HFFc6 (cell line): ENCODE results near the gene HSPA12A. TPM values are rescaled to one million over a fixed set of nuclear protein-coding genes. Genes with fewer than 3 reads are reported as not detected.

ENCODE experiments used
- DNase-seq: peaks from one replicate; pipeline ENCODE4 v3.0.0-alpha.2; 2018
- H3K27ac Mint-ChIP-seq: 2 replicates; pipeline ENCODE4 v1.8.0; 2020; ENCODE audit warnings: mild to moderate bottlenecking, mixed read lengths
- H3K27me3 Mint-ChIP-seq: 2 replicates; pipeline ENCODE4 v1.8.0; 2021; ENCODE audit warnings: mild to moderate bottlenecking, moderate library complexity, mixed read lengths; ENCODE audit not compliant: insufficient read depth
- H3K36me3 Mint-ChIP-seq: 2 replicates; pipeline ENCODE4 v1.8.0; 2021; ENCODE audit warnings: low read depth, mixed read lengths
- H3K4me1 Mint-ChIP-seq: 2 replicates; pipeline ENCODE4 v1.8.0; 2020; ENCODE audit warnings: low read depth, mixed read lengths
- H3K4me3 Mint-ChIP-seq: 2 replicates; pipeline ENCODE4 v1.8.0; 2020; ENCODE audit warnings: mild to moderate bottlenecking, moderate library complexity, mixed read lengths
- H3K9me3 Mint-ChIP-seq: 2 replicates; pipeline ENCODE4 v1.8.0; 2020; ENCODE audit warnings: mild to moderate bottlenecking, mixed read lengths
- total RNA-seq, 6 experiments: library from RNA; stranded (reverse); fragmentation: NEBNext Ultra II Directional; extraction: Animal tissue kit (Norgen Biotek cat#: 25700); gene quantifications; 2 replicates in 1 of 6; 3 replicates in 5 of 6; pipeline ENCODE4 v1.2.3, GENCODE V29; 2021
- TF ChIP-seq, protein P1 (sequence below): fragments of 200-600 bp; sonication (generic); IDR thresholded peaks from 2 replicates; pipeline ENCODE4 v1.5.0; 2021; ENCODE audit warnings: antibody characterized with exemption, mild to moderate bottlenecking

HSPA12A gene
- total RNA-seq, 6 experiments from 2014 or later, result 16.6 to 19.4 (median 17.7) TPM

DNA sequence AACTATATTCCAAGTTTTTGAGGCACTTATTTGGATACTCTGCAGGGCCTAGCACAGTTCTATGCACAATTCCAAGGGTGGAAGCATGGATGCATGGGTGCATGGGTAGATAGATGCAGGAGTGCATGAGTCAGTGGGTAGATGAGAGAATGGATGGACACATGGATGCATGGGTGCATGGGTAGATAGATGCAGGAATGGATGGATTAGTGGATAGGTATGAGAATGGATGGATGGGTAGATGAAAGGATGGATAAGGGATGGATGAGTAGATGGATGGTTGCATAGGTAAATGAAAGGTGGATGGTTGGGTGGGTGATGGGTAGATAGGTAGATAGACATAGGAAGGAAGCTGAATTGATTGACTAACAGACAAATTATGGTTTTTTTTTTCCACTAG lies 106.0 kb downstream of the HSPA12A start:
- peaks cover 10% of the 10 kb centered on the region for H3K27me3 Mint-ChIP-seq

DNA sequence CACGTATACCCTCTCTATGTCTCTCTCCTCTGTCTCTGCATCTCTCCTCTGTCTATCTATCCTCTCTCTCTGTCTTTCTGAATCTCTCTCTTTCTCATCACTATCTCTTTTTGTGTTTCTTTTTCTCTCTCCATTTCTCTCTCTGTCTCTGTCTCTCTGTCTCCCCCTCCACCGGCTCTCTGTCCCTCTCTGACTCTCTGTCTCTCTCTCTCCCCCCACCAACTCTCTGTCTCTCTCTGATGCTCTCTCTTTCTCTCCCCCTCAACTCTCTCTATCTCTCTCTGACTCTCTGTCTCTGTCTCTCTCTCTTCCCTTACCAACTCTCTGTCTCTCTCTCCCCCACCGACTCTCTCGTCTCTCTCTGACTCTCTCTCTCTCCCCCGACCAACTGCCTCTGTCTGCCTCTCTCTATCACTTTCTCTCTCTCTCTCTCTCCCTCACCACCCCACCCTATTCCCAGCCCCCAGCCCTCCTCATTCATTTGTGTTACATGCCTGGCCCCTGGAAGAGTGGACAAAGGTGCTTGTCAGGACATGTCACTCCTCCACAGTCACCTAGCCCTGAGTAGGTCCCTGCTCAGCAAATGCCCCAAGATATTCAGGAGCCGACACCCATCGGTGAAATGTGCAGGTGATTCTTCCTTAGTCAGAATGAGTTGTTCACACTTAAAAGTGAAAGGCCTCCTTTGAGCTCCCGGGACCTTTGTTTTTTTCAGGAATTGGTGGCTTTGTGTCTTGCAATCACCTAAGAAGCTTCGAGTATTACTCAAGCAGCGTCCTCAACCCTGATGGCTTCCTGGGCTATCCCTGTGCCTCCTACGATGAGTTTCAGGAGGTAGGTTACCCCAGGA lies 108.0 kb downstream of the HSPA12A start:
- H3K4me1 Mint-ChIP-seq, result no peaks in the 10 kb centered on the region
- no peak overlapping the region for H3K4me3 Mint-ChIP-seq
- TF ChIP-seq, protein P1, sequence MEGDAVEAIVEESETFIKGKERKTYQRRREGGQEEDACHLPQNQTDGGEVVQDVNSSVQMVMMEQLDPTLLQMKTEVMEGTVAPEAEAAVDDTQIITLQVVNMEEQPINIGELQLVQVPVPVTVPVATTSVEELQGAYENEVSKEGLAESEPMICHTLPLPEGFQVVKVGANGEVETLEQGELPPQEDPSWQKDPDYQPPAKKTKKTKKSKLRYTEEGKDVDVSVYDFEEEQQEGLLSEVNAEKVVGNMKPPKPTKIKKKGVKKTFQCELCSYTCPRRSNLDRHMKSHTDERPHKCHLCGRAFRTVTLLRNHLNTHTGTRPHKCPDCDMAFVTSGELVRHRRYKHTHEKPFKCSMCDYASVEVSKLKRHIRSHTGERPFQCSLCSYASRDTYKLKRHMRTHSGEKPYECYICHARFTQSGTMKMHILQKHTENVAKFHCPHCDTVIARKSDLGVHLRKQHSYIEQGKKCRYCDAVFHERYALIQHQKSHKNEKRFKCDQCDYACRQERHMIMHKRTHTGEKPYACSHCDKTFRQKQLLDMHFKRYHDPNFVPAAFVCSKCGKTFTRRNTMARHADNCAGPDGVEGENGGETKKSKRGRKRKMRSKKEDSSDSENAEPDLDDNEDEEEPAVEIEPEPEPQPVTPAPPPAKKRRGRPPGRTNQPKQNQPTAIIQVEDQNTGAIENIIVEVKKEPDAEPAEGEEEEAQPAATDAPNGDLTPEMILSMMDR, result no peak
- no peak overlapping the region for H3K27ac Mint-ChIP-seq
- H3K36me3 Mint-ChIP-seq, result no peaks in the 10 kb centered on the region
- H3K9me3 Mint-ChIP-seq, result no peaks in the 10 kb centered on the region
- peaks cover 11% of the 10 kb centered on the region for H3K27me3 Mint-ChIP-seq
- no peak for DNase-seq

More for the DNA sequence above, 106.0 kb downstream of the HSPA12A start:
- no peak overlapping the region for H3K4me3 Mint-ChIP-seq
- H3K27ac Mint-ChIP-seq, result no peak overlapping the region
- no peak for DNase-seq
- no peaks in the 10 kb centered on the region for H3K9me3 Mint-ChIP-seq
- TF ChIP-seq, protein P1, result no peak
- H3K4me1 Mint-ChIP-seq, result no peaks in the 10 kb centered on the region
- H3K36me3 Mint-ChIP-seq, result no peaks in the 10 kb centered on the region

DNA sequence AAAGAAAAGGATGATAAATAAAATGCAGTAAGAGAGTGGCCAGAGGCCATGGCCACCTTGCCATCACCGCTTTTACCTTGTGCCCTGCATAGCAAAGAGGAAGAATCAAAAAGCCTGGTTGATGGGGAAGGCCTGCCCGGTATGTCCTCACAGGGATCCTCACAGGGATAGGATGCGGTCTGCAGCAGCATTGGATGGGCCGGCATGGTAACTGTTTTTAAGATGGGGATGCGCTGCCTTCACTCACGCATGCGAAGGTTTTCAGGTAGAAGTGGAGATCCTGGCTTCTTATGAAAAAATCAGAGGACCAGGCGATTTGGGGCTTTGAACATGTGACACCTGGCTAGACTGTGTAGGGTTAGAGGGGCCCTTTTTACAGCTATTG lies 109.2 kb downstream of the HSPA12A start:
- TF ChIP-seq, protein P1, result no peak
- peaks cover 13% of the 10 kb centered on the region for H3K27me3 Mint-ChIP-seq
- H3K9me3 Mint-ChIP-seq, result no peaks in the 10 kb centered on the region
- H3K36me3 Mint-ChIP-seq, result no peaks in the 10 kb centered on the region
- H3K27ac Mint-ChIP-seq, result no peak overlapping the region
- no peaks in the 10 kb centered on the region for H3K4me1 Mint-ChIP-seq
- no peak for DNase-seq
- H3K4me3 Mint-ChIP-seq, result no peak overlapping the region

DNA sequence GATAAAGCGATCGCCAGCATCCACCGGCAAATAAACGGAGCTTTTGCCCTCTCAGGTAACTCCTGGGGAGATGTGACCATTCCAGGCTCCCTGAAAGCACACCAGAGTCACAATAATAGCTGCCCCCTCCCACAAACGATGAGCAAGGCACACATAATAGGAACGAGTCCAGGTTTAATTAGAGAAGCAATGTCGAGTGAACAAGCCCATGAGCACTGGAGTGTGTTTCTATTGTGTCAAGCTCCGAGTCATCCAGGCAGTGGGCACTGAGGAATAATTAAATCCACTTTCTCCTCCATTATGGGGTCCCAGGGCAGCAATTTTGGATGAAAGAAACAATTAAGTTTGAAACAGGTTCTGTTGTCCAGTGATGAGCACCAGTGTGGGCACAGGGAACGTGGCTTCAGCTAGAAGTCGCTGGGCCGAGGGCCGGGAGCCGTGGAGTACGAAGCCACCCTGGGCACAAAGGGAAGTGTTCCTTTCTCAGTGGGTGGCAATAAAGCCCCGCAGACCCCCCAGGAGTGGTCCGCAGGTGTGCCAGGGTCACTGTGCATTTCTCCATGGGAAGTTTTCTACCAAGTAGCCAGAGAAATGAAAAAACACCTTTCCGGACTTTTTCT lies 109.7 kb downstream of the HSPA12A start:
- H3K9me3 Mint-ChIP-seq, result no peaks in the 10 kb centered on the region
- TF ChIP-seq, protein P1, result no peak
- no peak overlapping the region for H3K27ac Mint-ChIP-seq
- no peaks in the 10 kb centered on the region for H3K4me1 Mint-ChIP-seq
- DNase-seq, result no peak
- H3K4me3 Mint-ChIP-seq, result no peak overlapping the region
- no peaks in the 10 kb centered on the region for H3K36me3 Mint-ChIP-seq
- peaks cover 15% of the 10 kb centered on the region for H3K27me3 Mint-ChIP-seq

DNA sequence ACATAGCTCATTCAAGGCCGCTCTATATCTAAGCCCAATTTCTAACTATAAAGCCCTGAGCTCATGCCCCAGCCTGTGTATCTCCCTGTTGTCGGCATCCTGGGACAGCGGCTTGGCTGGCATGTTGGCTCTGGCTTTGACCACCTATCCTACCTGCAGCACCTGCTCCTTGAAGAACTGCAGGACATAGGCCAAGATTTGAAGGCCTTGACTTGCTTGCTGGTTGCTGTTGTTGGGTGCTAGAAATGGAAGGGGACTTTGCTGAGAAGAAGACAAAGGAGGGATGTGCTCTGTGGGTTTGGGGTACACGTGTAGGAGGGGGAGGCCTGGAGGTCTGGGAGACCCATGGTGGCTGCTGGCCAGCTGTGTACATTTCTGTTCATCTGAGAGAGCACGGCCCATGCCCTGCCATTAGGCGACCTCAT lies 110.5 kb downstream of the HSPA12A start:
- TF ChIP-seq, protein P1, result no peak
- Mint-ChIP-seq H3K27me3 (peaks cover 16% of the 10 kb centered on the region), H3K4me3 (no peak overlapping the region), H3K36me3 (no peaks in the 10 kb centered on the region), H3K9me3 (no peaks in the 10 kb centered on the region), H3K27ac (no peak overlapping the region), H3K4me1 (no peaks in the 10 kb centered on the region)
- DNase-seq, result no peak
